H9 (cell line): ENCODE data around the gene MRO. TPM values are rescaled to one million over a fixed set of nuclear protein-coding genes. Genes with fewer than 3 reads are reported as not detected.

Experiments
- DNase-seq: peaks from one replicate; pipeline ENCODE4 v3.0.0-alpha.2; 2017
- H2AFZ ChIP-seq: one replicate; pipeline ENCODE4 v1.6.1; 2013; ENCODE audit warnings: mild to moderate bottlenecking, low read length, control low read depth, moderate library complexity
- H2AK5ac ChIP-seq: 2 replicates; pipeline ENCODE4 v1.6.1; 2013; ENCODE audit warnings: low read length, control low read depth, mixed read lengths; ENCODE audit not compliant: insufficient read length
- H2BK120ac ChIP-seq: one replicate; pipeline ENCODE4 v1.6.1; 2013; ENCODE audit warnings: low read depth, mild to moderate bottlenecking, low read length, control low read depth, inconsistent platforms; ENCODE audit not compliant: poor library complexity, severe bottlenecking
- H2BK12ac ChIP-seq: 2 replicates; pipeline ENCODE4 v1.6.1; 2013; ENCODE audit warnings: low read length, control low read depth, mixed read lengths, low read depth; ENCODE audit not compliant: insufficient read length
- H2BK15ac ChIP-seq: 2 replicates; pipeline ENCODE4 v1.6.1; 2013; ENCODE audit warnings: low read depth, low read length, control low read depth
- H2BK20ac ChIP-seq: one replicate; pipeline ENCODE4 v1.6.1; 2013; ENCODE audit warnings: low read depth, mild to moderate bottlenecking, low read length, control low read depth, inconsistent platforms; ENCODE audit not compliant: poor library complexity, severe bottlenecking
- H2BK5ac ChIP-seq: 2 replicates; pipeline ENCODE4 v1.6.1; 2013; ENCODE audit warnings: low read length, control low read depth, mixed read lengths; ENCODE audit not compliant: insufficient read length
- H3K14ac ChIP-seq: 2 replicates; pipeline ENCODE4 v1.6.1; 2013; ENCODE audit warnings: low read length, control low read depth; ENCODE audit not compliant: insufficient read depth
- H3K18ac ChIP-seq: 2 replicates; pipeline ENCODE4 v1.6.1; 2013; ENCODE audit warnings: low read depth, mild to moderate bottlenecking, mixed read lengths, low read length, control low read depth; ENCODE audit not compliant: insufficient read length
- H3K23ac ChIP-seq: 2 replicates; pipeline ENCODE4 v1.6.1; 2013; ENCODE audit warnings: low read length, control low read depth, mixed read lengths, low read depth; ENCODE audit not compliant: insufficient read length
- H3K23me2 ChIP-seq: 2 replicates; pipeline ENCODE4 v1.6.1; 2013; ENCODE audit warnings: low read depth, mild to moderate bottlenecking, mixed read lengths, low read length, control low read depth; ENCODE audit not compliant: insufficient read length, poor library complexity, severe bottlenecking
- H3K27ac ChIP-seq: 2 replicates; pipeline ENCODE4 v1.5.1; 2013; ENCODE audit warnings: low read length, control low read depth, mixed read lengths, low read depth; ENCODE audit not compliant: insufficient read length
- H3K27me3 ChIP-seq: 2 replicates; pipeline ENCODE4 v1.6.1; 2013; ENCODE audit warnings: low read length, control low read depth, inconsistent platforms; ENCODE audit not compliant: insufficient read depth
- H3K4ac ChIP-seq: 2 replicates; pipeline ENCODE4 v1.6.1; 2013; ENCODE audit warnings: low read depth, mild to moderate bottlenecking, control low read depth, inconsistent platforms, low read length, moderate library complexity
- H3K4me1 ChIP-seq: 2 replicates; pipeline ENCODE4 v1.6.1; 2013; ENCODE audit warnings: low read length, control low read depth, inconsistent platforms; ENCODE audit not compliant: insufficient read depth
- H3K4me2 ChIP-seq: 2 replicates; pipeline ENCODE4 v1.6.1; 2013; ENCODE audit warnings: low read length, control low read depth, mixed read lengths; ENCODE audit not compliant: insufficient read length, insufficient read depth
- H3K56ac ChIP-seq: 2 replicates; pipeline ENCODE4 v1.6.1; 2013; ENCODE audit warnings: low read depth, mild to moderate bottlenecking, mixed read lengths, low read length, control low read depth; ENCODE audit not compliant: insufficient read length
- H3K79me1 ChIP-seq: 2 replicates; pipeline ENCODE4 v1.6.1; 2013; ENCODE audit warnings: low read depth, mild to moderate bottlenecking, moderate library complexity, low read length, control low read depth, inconsistent platforms; ENCODE audit not compliant: insufficient read depth, poor library complexity, severe bottlenecking
- H3K79me2 ChIP-seq: 2 replicates; pipeline ENCODE4 v1.6.1; 2013; ENCODE audit warnings: low read length, control low read depth, inconsistent platforms; ENCODE audit not compliant: insufficient read depth
- H3K9ac ChIP-seq: 2 replicates; pipeline ENCODE4 v1.6.1; 2013; ENCODE audit warnings: low read length, control low read depth, mixed read lengths; ENCODE audit not compliant: insufficient read length; ENCODE audit errors: extremely low read depth
- H3K9me3 ChIP-seq: one replicate; pipeline ENCODE4 v1.6.1; 2013; ENCODE audit warnings: low read depth, low read length, inconsistent platforms; ENCODE audit not compliant: control insufficient read depth
- H3T11ph ChIP-seq: one replicate; pipeline ENCODE4 v1.6.1; 2013; ENCODE audit warnings: mild to moderate bottlenecking, low read length, control low read depth, inconsistent platforms
- H4K20me1 ChIP-seq: one replicate; pipeline ENCODE4 v1.6.1; 2013; ENCODE audit not compliant: control insufficient read depth, insufficient read length, insufficient read depth
- H4K5ac ChIP-seq: 2 replicates; pipeline ENCODE4 v1.6.1; 2013; ENCODE audit warnings: low read depth, mild to moderate bottlenecking, mixed read lengths, low read length, control low read depth; ENCODE audit not compliant: insufficient read length
- H4K8ac ChIP-seq: replicated peaks from 2 replicates; pipeline ENCODE4 v1.6.1; 2013; ENCODE audit warnings: low read length, control low read depth, mixed read lengths, low read depth; ENCODE audit not compliant: insufficient read length
- H4K91ac ChIP-seq: 2 replicates; pipeline ENCODE4 v1.6.1; 2013; ENCODE audit warnings: low read depth, mild to moderate bottlenecking, moderate library complexity, mixed read lengths, low read length, control low read depth; ENCODE audit not compliant: insufficient read length
- H3K27ac Mint-ChIP-seq, 3 experiments: 2 replicates in 2 of 3; 3 replicates in 1 of 3; pipeline ENCODE4 v1.8.0; 2020 to 2021; ENCODE audit warnings: mixed read lengths in 3 of 3, mild to moderate bottlenecking in 1 of 3, moderate library complexity in 1 of 3
- H3K27me3 Mint-ChIP-seq: 2 replicates; pipeline ENCODE4 v1.8.0; 2021; ENCODE audit warnings: low read depth, mild to moderate bottlenecking, moderate library complexity, mixed read lengths
- H3K36me3 Mint-ChIP-seq, 3 experiments: 2 replicates in 2 of 3; 3 replicates in 1 of 3; pipeline ENCODE4 v1.8.0; 2020 to 2021; ENCODE audit warnings: low read depth in 3 of 3, mixed read lengths in 3 of 3; ENCODE audit not compliant: insufficient read depth in 1 of 3
- H3K4me1 Mint-ChIP-seq, 2 experiments: 2 replicates each; pipeline ENCODE4 v1.8.0; 2020; ENCODE audit warnings: mixed read lengths in 2 of 2
- H3K4me3 Mint-ChIP-seq, 2 experiments: 2 replicates in 1 of 2; 3 replicates in 1 of 2; pipeline ENCODE4 v1.8.0; 2020 to 2021; ENCODE audit warnings: mild to moderate bottlenecking in 2 of 2, mixed read lengths in 2 of 2, moderate library complexity in 1 of 2
- H3K9me3 Mint-ChIP-seq, 2 experiments: 2 replicates in 1 of 2; 3 replicates in 1 of 2; pipeline ENCODE4 v1.8.0; 2020; ENCODE audit warnings: mild to moderate bottlenecking in 2 of 2, mixed read lengths in 2 of 2, moderate library complexity in 1 of 2
- WGBS: extraction: QIAGEN DNeasy Blood & Tissue Kit; methylation state at CpG from one replicate; pipeline ENCODE4 v1.1.7; 2013; ENCODE audit warnings: missing lambda C conversion rate, low lambda C conversion rate, mixed read lengths; ENCODE audit not compliant: insufficient read length; ENCODE audit errors: extremely low coverage; 5-methylcytosine and 5-hydroxymethylcytosine counted together
- total RNA-seq: library from RNA; stranded (reverse); gene quantifications from 2 replicates; pipeline ENCODE4 v1.2.1, GENCODE V29; 2021
- TF ChIP-seq, protein P1 (sequence below): fragments of 200-600 bp; sonication (generic); conservative IDR thresholded peaks from 3 replicates; pipeline ENCODE4 v1.8.0; 2021; ENCODE audit warnings: antibody characterized with exemption, mild to moderate bottlenecking

MRO gene
- total RNA-seq, 1 experiment from 2014 or later: 0.57 TPM

DNA sequence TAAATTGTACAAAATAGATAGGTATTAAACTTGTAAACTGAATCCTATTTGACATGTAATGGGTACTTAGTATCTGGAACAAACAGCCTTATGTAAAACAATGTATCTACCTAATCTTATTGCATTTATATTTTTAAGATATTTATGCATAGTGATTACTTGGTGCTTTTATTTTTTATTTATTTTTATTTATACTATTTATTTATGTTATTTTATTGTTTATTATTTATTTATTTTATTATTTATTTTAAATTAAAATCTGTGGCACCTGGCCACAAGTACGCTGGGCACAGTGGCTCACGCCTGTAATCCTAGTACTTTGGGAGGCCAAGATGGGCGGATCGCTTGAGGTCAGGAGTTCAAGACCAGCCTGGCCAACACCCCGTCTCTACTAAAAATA is 26.9 kb downstream of the MRO start:
- Histone ChIP-seq H3K9me3 (no peaks in the 10 kb centered on the region), H3K18ac (no peak overlapping the region), H4K91ac (no peak overlapping the region), H2BK120ac (no peak overlapping the region), H3K23me2 (no peaks in the 10 kb centered on the region), H3K27me3 (no peaks in the 10 kb centered on the region), H3K23ac (no peak overlapping the region), H2AFZ (no peak overlapping the region), H3K4me1 (no peaks in the 10 kb centered on the region), H2BK5ac (no peak overlapping the region), H2BK12ac (no peak overlapping the region), H3K14ac (no peak overlapping the region), H3K79me1 (no peaks in the 10 kb centered on the region), H3K56ac (no peak overlapping the region), H4K20me1 (no peaks in the 10 kb centered on the region), H3K4ac (no peak overlapping the region), H4K8ac (no peak overlapping the region), H2BK20ac (no peak overlapping the region), H3K79me2 (no peaks in the 10 kb centered on the region), H2AK5ac (no peak overlapping the region), H2BK15ac (no peak overlapping the region), H3K27ac (no peak overlapping the region), H3K9ac (no peak overlapping the region), H4K5ac (no peak overlapping the region), H3K4me2 (no peak overlapping the region), H3T11ph (no peak overlapping the region)
- no peak for DNase-seq
- no CpG with 5 or more reads among the region's 5 CpGs for WGBS
- peaks cover 17 to 20% of the 10 kb centered on the region in 2 experiments for H3K4me1 Mint-ChIP-seq
- H3K27me3 Mint-ChIP-seq: peaks cover 2% of the 10 kb centered on the region; the same call in 1 of the 2 replicates
- no peak overlapping the region for H3K27ac Mint-ChIP-seq
- TF ChIP-seq, protein P1, sequence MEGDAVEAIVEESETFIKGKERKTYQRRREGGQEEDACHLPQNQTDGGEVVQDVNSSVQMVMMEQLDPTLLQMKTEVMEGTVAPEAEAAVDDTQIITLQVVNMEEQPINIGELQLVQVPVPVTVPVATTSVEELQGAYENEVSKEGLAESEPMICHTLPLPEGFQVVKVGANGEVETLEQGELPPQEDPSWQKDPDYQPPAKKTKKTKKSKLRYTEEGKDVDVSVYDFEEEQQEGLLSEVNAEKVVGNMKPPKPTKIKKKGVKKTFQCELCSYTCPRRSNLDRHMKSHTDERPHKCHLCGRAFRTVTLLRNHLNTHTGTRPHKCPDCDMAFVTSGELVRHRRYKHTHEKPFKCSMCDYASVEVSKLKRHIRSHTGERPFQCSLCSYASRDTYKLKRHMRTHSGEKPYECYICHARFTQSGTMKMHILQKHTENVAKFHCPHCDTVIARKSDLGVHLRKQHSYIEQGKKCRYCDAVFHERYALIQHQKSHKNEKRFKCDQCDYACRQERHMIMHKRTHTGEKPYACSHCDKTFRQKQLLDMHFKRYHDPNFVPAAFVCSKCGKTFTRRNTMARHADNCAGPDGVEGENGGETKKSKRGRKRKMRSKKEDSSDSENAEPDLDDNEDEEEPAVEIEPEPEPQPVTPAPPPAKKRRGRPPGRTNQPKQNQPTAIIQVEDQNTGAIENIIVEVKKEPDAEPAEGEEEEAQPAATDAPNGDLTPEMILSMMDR: no peak
- H3K4me3 Mint-ChIP-seq: no peak overlapping the region
- no peaks in the 10 kb centered on the region for H3K36me3 Mint-ChIP-seq
- no peaks in the 10 kb centered on the region for H3K9me3 Mint-ChIP-seq
